ENCODE results near the gene CCNG1.
"Not testable (repeated sequence)": the region's sequence is repeated elsewhere in the genome, so short reads cannot be mapped to it uniquely, and the experiment has no call there.

The CCNG1 gene

GRCh38 chr5:163444526-163444925, 7.1 kb downstream of the CCNG1 start:
- DNase-seq (ENCODE audit: low spot score): no peak

- no peak for DNase-seq (ENCODE audit: low spot score)
Observed at GRCh38 chr5:163445345-163445744, 8.0 kb downstream of the CCNG1 start.

GRCh38 chr5:163447191-163447590, 9.8 kb downstream of the CCNG1 start:
- no peak for DNase-seq (ENCODE audit: low spot score)

- DNase-seq (ENCODE audit: low spot score): no peak
Observed at GRCh38 chr5:163447875-163448274, 10.5 kb downstream of the CCNG1 start.

- DNase-seq (ENCODE audit: low spot score): no peak
Observed at GRCh38 chr5:163448491-163448890, 11.1 kb downstream of the CCNG1 start.

- no peak for DNase-seq (ENCODE audit: low spot score)
Observed at GRCh38 chr5:163451489-163451888, 14.1 kb downstream of the CCNG1 start.

GRCh38 chr5:163453705-163454104, 16.3 kb downstream of the CCNG1 start:
- no peak for DNase-seq (ENCODE audit: low spot score)

- DNase-seq (ENCODE audit: low spot score): not testable (repeated sequence)
Observed at GRCh38 chr5:163455406-163455805, 18.0 kb downstream of the CCNG1 start.

GRCh38 chr5:163456029-163456589, 18.7 kb downstream of the CCNG1 start:
- no peak for DNase-seq (ENCODE audit: low spot score)

- DNase-seq (ENCODE audit: low spot score): no peak
Observed at GRCh38 chr5:163456840-163457239, 19.4 kb downstream of the CCNG1 start.

- no peak for DNase-seq (ENCODE audit: low spot score)
Observed at GRCh38 chr5:163458778-163459385, 21.5 kb downstream of the CCNG1 start.

- DNase-seq (ENCODE audit: low spot score): no peak
Observed at GRCh38 chr5:163459462-163459818, 22.0 kb downstream of the CCNG1 start.

GRCh38 chr5:163459819-163460561, 22.6 kb downstream of the CCNG1 start, which contains the start of gene NUDCD2:
Gene NUDCD2 (minus strand): TSS chr5:163460102. CDS start chr5:163460050, 52 bp downstream.
- DNase-seq (ENCODE audit: low spot score): peak; percentile 88

GRCh38 chr5:163460562-163461171, 23.3 kb downstream of the CCNG1 start, which contains the start of gene HMMR:
Gene HMMR (plus strand): TSS chr5:163460632. CDS start chr5:163460693, 61 bp downstream.
- DNase-seq (ENCODE audit: low spot score): peak; percentile 38

GRCh38 chr5:163463063-163463435, 25.7 kb downstream of the CCNG1 start:
- no peak for DNase-seq (ENCODE audit: low spot score)

- DNase-seq (ENCODE audit: low spot score): no peak
Observed at GRCh38 chr5:163467682-163468081, 30.3 kb downstream of the CCNG1 start.

GRCh38 chr5:163473635-163474243, 36.3 kb downstream of the CCNG1 start:
- no peak for DNase-seq (ENCODE audit: low spot score)

GRCh38 chr5:163475411-163475810, 38.0 kb downstream of the CCNG1 start:
- no peak for DNase-seq (ENCODE audit: low spot score)

GRCh38 chr5:163478126-163478981, 41.0 kb downstream of the CCNG1 start:
- DNase-seq (ENCODE audit: low spot score): no peak

GRCh38 chr5:163478982-163479271, 41.5 kb downstream of the CCNG1 start:
- DNase-seq (ENCODE audit: low spot score): no peak

GRCh38 chr5:163489055-163489744, 51.8 kb downstream of the CCNG1 start:
- DNase-seq (ENCODE audit: low spot score): no peak

Measured in D341Med (cell line).